Colonic mucosa (tissue), 4 donors: ENCODE results near the gene PLIN3. TPM values are rescaled to one million over a fixed set of nuclear protein-coding genes. Genes with fewer than 3 reads are reported as not detected.
"Not testable (repeated sequence)": the region's sequence is repeated elsewhere in the genome, so short reads cannot be mapped to it uniquely, and the experiment has no call there.

ENCODE experiments used
- DNase-seq: peaks from one replicate; pipeline ENCODE4 v3.0.0-alpha.2; 2020
- H3K27ac ChIP-seq: fragments of 200-600 bp; one replicate; pipeline ENCODE4 v1.8.0; 2021
- H3K27me3 ChIP-seq: fragments of 200-600 bp; one replicate; pipeline ENCODE4 v1.8.0; 2021
- H3K36me3 ChIP-seq: fragments of 200-600 bp; one replicate; pipeline ENCODE4 v1.8.0; 2021
- H3K4me1 ChIP-seq: fragments of 200-600 bp; one replicate; pipeline ENCODE4 v1.8.0; 2021; ENCODE audit warnings: mild to moderate bottlenecking
- H3K4me3 ChIP-seq: fragments of 200-600 bp; one replicate; pipeline ENCODE4 v1.8.0; 2021
- H3K9ac ChIP-seq, 2 donors: one replicate each; pipeline ENCODE4 v1.7.0; 2013; ENCODE audit warnings: control low read depth in 2 of 2, low read depth in 2 of 2, low read length in 2 of 2
- H3K9me3 ChIP-seq: fragments of 200-600 bp; one replicate; pipeline ENCODE4 v1.8.0; 2021
- CTCF ChIP-seq: fragments of 200-600 bp; IDR thresholded peaks from one replicate; pipeline ENCODE4 v1.8.0; 2022; ENCODE audit warnings: antibody characterized with exemption, mild to moderate bottlenecking
- intact Hi-C: fragments of 100-400 bp; cut with DNase I; formaldehyde crosslinking; loops from one replicate; pipeline ENCODE4 v1.14.1; 2022
- total RNA-seq, 2 donors: library from RNA; stranded (reverse); fragmentation: NEBNext Ultra II Directional in 1 of 2; extraction: Animal tissue kit (Norgen Biotek cat#: 25700) in 1 of 2; gene quantifications; one replicate each; pipeline ENCODE4 v1.2.1, GENCODE V29; 2021
- donor health status: healthy.
- donor health status: DM: no; HTN: no; CAD: no.
- donor health status: DM: no; HTN: no; CAD: no.

PLIN3 gene
- total RNA-seq, 2 donors from 2014 or later: 110 TPM

- Histone ChIP-seq H3K36me3 (no peaks in the 10 kb centered on the region), H3K9me3 (no peaks in the 10 kb centered on the region), H3K4me3 (no peak overlapping the region), H3K27me3 (no peaks in the 10 kb centered on the region), H3K27ac (no peak overlapping the region), H3K9ac (no peak overlapping the region), H3K4me1 (peaks cover 10% of the 10 kb centered on the region)
- no peak for DNase-seq
- intact Hi-C loops: no loop called here
- no peak for TF ChIP-seq CTCF
Observed at GRCh38 chr19:4794971-4795370, 72.5 kb downstream of the PLIN3 start.

DNA sequence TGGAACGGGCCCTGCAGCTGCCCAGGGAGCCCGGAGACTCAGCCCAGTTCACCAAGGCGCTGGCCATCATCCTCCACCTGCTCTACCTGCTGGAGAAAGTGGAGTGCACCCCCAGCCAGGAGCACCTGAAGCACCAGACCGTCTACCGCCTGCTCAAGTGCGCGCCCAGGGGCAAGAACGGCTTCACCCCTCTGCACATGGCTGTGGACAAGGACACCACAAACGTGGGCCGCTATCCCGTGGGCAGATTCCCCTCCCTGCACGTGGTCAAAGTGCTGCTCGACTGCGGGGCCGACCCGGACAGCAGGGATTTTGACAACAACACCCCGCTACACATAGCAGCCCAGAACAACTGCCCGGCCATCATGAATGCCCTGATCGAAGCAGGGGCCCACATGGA lies 74.2 kb downstream of the PLIN3 start:
- H3K27ac ChIP-seq, intact Hi-C loops, H3K9me3 ChIP-seq: not testable (repeated sequence)

DNA sequence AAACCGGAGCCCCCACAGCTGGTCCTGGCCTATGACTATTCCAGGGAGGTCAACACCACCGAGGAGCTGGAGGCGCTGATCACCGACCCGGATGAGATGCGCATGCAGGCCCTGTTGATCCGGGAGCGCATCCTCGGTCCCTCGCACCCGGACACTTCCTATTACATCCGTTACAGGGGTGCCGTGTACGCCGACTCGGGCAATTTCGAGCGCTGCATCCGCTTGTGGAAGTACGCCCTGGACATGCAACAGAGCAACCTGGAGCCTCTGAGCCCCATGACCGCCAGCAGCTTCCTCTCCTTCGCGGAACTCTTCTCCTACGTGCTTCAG lies 74.6 kb downstream of the PLIN3 start:
- DNase-seq, H3K27me3 ChIP-seq, H3K27ac ChIP-seq, H3K9me3 ChIP-seq, H3K36me3 ChIP-seq, H3K4me1 ChIP-seq, intact Hi-C loops: not testable (repeated sequence)
- Histone ChIP-seq H3K9ac (peak overlapping the region in 1 of 2 donors; percentile 70), H3K4me3 (peak overlapping the region; percentile 97)

More for the DNA sequence above, 74.2 kb downstream of the PLIN3 start:
- H3K4me1 ChIP-seq, H3K9ac ChIP-seq, H3K36me3 ChIP-seq, DNase-seq, H3K4me3 ChIP-seq, H3K27me3 ChIP-seq: not testable (repeated sequence)

DNA sequence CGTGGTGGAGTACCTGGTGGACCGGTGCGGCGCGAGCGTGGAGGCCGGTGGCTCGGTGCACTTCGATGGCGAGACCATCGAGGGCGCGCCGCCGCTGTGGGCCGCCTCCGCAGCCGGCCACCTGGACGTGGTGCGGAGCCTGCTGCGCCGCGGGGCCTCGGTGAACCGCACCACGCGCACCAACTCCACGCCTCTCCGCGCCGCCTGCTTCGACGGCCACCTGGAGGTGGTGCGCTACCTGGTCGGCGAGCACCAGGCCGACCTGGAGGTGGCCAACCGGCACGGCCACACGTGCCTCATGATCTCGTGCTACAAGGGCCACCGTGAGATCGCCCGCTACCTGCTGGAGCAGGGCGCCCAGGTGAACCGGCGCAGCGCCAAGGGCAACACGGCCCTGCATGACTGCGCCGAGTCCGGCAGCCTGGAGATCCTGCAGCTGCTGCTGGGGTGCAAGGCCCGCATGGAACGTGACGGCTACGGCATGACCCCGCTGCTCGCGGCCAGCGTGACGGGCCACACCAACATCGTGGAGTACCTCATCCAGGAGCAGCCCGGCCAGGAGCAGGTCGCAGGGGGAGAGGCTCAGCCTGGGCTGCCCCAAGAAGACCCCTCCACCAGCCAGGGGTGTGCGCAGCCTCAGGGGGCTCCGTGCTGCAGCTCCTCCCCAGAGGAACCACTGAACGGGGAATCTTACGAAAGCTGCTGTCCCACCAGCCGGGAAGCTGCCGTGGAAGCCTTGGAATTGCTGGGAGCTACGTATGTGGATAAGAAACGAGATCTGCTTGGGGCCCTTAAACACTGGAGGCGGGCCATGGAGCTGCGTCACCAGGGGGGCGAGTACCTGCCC lies 75.2 kb downstream of the PLIN3 start:
- not testable (repeated sequence) for H3K4me1 ChIP-seq

GRCh38 chr19:4791183-4792018 lies 76.1 kb downstream of the PLIN3 start, which contains the start of gene FEM1A:
Gene FEM1A (plus strand): TSS chr19:4791734. CDS start chr19:4791855, 121 bp downstream.
- peak; percentile 99 for TF ChIP-seq CTCF
- Histone ChIP-seq H3K4me1 (peaks cover 10% of the 10 kb centered on the region), H3K9me3 (no peaks in the 10 kb centered on the region), H3K4me3 (peak within 1 kb of the TSS; percentile 97), H3K27ac (peak within 1 kb of the TSS; percentile 86), H3K27me3 (no peaks in the 10 kb centered on the region), H3K36me3 (no peaks in the 10 kb centered on the region), H3K9ac (peak within 1 kb of the TSS; percentile 70 to 83)
- peak; percentile 99 for DNase-seq
- intact Hi-C loops: loop anchor here (2.0 kb wide), 1 partner anchor 59 kb away; no protein-coding TSS in a partner anchor

More for the DNA sequence above, 75.2 kb downstream of the PLIN3 start:
- peak overlapping the region; percentile 70 to 83 for H3K9ac ChIP-seq
- intact Hi-C loops, DNase-seq, H3K9me3 ChIP-seq, H3K36me3 ChIP-seq, H3K27me3 ChIP-seq: not testable (repeated sequence)
- H3K4me3 ChIP-seq: peak overlapping the region; percentile 97
- peak overlapping the region; percentile 86 for H3K27ac ChIP-seq

Other genes starting within 250 kb of the PLIN3 start
- gene TNFAIP8L1, start 228.2 kb downstream of the PLIN3 start, total RNA-seq: 10 to 100 TPM; 14.2 to 24.1 TPM
- 100 to 1,000 TPM; 108 to 182 TPM for gene MYDGF, start 197.3 kb downstream of the PLIN3 start, total RNA-seq
- 100 to 1,000 TPM in 1 of 2 donors, 10 to 100 TPM in 1; 56.3 to 100 TPM for gene DPP9, start 143.8 kb downstream of the PLIN3 start, total RNA-seq
- gene FEM1A, start 75.9 kb downstream of the PLIN3 start, total RNA-seq: 10 to 100 TPM; 10.4 to 13.3 TPM
- gene TICAM1, start 36.0 kb downstream of the PLIN3 start, total RNA-seq: 10 to 100 TPM; 14.0 to 27.2 TPM
- under 1 TPM in 1 of 2 donors, not detected in 1; 0.15 TPM for gene ARRDC5, start 35.2 kb upstream of the PLIN3 start, total RNA-seq
- 10 to 100 TPM in 1 of 2 donors, 1 to 10 TPM in 1; 6.3 to 48.5 TPM for gene UHRF1, start 41.8 kb upstream of the PLIN3 start, total RNA-seq
- gene KDM4B, start 101.4 kb upstream of the PLIN3 start, total RNA-seq: 10 to 100 TPM; 35.2 to 52.9 TPM